Measurements from ENCODE around the gene TELO2. TPM values are rescaled to one million over a fixed set of nuclear protein-coding genes. Genes with fewer than 3 reads are reported as not detected.

Gene TELO2
- total RNA-seq, 4 donors from 2014 or later, result 22.2 to 98.1 (median 49.6) TPM

GRCh38 chr16:1455190-1456171 lies 37.7 kb upstream of the TELO2 start:
- DNase-seq, result no peak
- H3K36me3 ChIP-seq, result peaks cover 0 to 29% (median under 1%) of the 10 kb centered on the region in 4 donors
- in situ Hi-C loops (cut with MboI; ENCODE audit: low pct_ligation_motif_present in 1 of 4, low pct_unique_long_range_greater_than_20kb in 1 of 4, low sequenced_read_pairs in 3 of 4), result no loop called here
- H3K27me3 ChIP-seq, result no peaks in the 10 kb centered on the region
- intact Hi-C loops (cut with DNase I; ENCODE audit: low total_unique reads), result no loop called here
- H3K27ac ChIP-seq, result no peak overlapping the region
- no peak for TF ChIP-seq POLR2A (IDR thresholded peaks at IDR 0.05)
- no peak for TF ChIP-seq EP300 (IDR thresholded peaks at IDR 0.05; ENCODE audit: low read depth)
- TF ChIP-seq CTCF (IDR thresholded peaks at IDR 0.05), result no peak
- TF ChIP-seq POLR2AphosphoS5 (IDR thresholded peaks at IDR 0.05), result no peak
- H3K9me3 ChIP-seq, result no peaks in the 10 kb centered on the region
- no peak overlapping the region for H3K4me3 ChIP-seq
- WGBS, 2 donors (ENCODE audit: low coverage in 1 of 2), result 93% methylated on average over 39 of the region's 41 CpGs; no CpG with 5 or more reads in 1 of the 2 donors
- no peaks in the 10 kb centered on the region for H3K4me1 ChIP-seq

DNA sequence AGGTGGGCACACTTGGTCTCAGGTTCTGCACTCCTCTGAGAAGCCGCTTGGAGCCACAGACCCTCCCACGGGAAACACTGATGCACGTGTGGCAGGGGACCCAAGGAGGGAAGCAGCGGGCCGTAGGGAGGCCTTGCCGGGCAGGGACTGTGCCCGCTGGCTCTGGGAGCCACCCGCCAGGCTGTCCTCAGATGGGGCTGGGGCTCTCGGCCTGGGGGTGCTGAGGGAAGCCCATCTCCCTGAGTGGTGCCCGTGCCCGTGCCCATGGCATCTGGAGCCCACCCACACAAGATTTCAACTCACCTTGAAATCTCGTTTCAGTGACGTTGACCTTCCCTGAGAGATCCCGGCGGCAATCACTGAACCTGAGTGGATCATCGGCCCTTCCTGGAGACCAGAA lies 36.2 kb upstream of the TELO2 start:
- peaks cover 0 to 4% (median 0%) of the 10 kb centered on the region in 4 donors for H3K4me1 ChIP-seq
- no peak overlapping the region for H3K4me3 ChIP-seq
- H3K9me3 ChIP-seq, result no peaks in the 10 kb centered on the region
- H3K27me3 ChIP-seq, result no peaks in the 10 kb centered on the region
- 84 to 93% methylated on average over 6 to 12 of the region's 16 CpGs for WGBS, 2 donors (ENCODE audit: low coverage in 1 of 2)
- H3K36me3 ChIP-seq, result peaks cover 0 to 21% (median 5%) of the 10 kb centered on the region in 4 donors
- intact Hi-C loops (cut with DNase I; ENCODE audit: low total_unique reads) (no loop called here), in situ Hi-C loops (cut with MboI; ENCODE audit: low pct_ligation_motif_present in 1 of 4, low pct_unique_long_range_greater_than_20kb in 1 of 4, low sequenced_read_pairs in 3 of 4) (no loop called here)
- no peak overlapping the region for H3K27ac ChIP-seq
- DNase-seq, result no peak
- TF ChIP-seq POLR2A (IDR thresholded peaks at IDR 0.05) (no peak), POLR2AphosphoS5 (IDR thresholded peaks at IDR 0.05) (no peak), CTCF (IDR thresholded peaks at IDR 0.05) (no peak), EP300 (IDR thresholded peaks at IDR 0.05; ENCODE audit: low read depth) (no peak)

- Histone ChIP-seq H3K27me3 (no peaks in the 10 kb centered on the region), H3K4me3 (no peak overlapping the region), H3K36me3 (peaks cover 0 to 21% (median 5%) of the 10 kb centered on the region in 4 donors), H3K4me1 (peaks cover 0 to 4% (median 0%) of the 10 kb centered on the region in 4 donors), H3K27ac (no peak overlapping the region), H3K9me3 (no peaks in the 10 kb centered on the region)
- intact Hi-C loops (cut with DNase I; ENCODE audit: low total_unique reads), result no loop called here
- TF ChIP-seq POLR2AphosphoS5 (IDR thresholded peaks at IDR 0.05), result no peak
- TF ChIP-seq EP300 (IDR thresholded peaks at IDR 0.05; ENCODE audit: low read depth), result no peak
- no peak for TF ChIP-seq POLR2A (IDR thresholded peaks at IDR 0.05)
- TF ChIP-seq CTCF (IDR thresholded peaks at IDR 0.05), result no peak
- WGBS, 2 donors (ENCODE audit: low coverage in 1 of 2), result 86% methylated on average over 42 of the region's 42 CpGs; no CpG with 5 or more reads in 1 of the 2 donors
- no peak for DNase-seq
- in situ Hi-C loops (cut with MboI; ENCODE audit: low pct_ligation_motif_present in 1 of 4, low pct_unique_long_range_greater_than_20kb in 1 of 4, low sequenced_read_pairs in 3 of 4), result no loop called here
These were observed 35.5 kb upstream of the TELO2 start for GRCh38 chr16:1457489-1458245.
